Fibroblast of villous mesenchyme (primary cell): ENCODE measurements around the gene NEK6. TPM values are rescaled to one million over a fixed set of nuclear protein-coding genes. Genes with fewer than 3 reads are reported as not detected.

Source experiments
- DNase-seq: peaks from one replicate; pipeline ENCODE4 v3.0.0-alpha.2; 2010; ENCODE audit warnings: low read depth
- H3K4me3 ChIP-seq: 2 replicates; pipeline ENCODE4 v1.5.1; 2011; ENCODE audit warnings: low read depth, mild to moderate bottlenecking, low read length
- total RNA-seq: library from RNA; depleted of rRNA; stranded (reverse); fragments of >200 nt; gene quantifications from 2 replicates; pipeline ENCODE4 v1.2.3, GENCODE V29; 2012
- TF ChIP-seq, protein P1 (sequence below): IDR thresholded peaks from 2 replicates; pipeline ENCODE4 v1.5.1; 2012; ENCODE audit warnings: low read depth, mild to moderate bottlenecking, low read length; ENCODE audit not compliant: insufficient read depth

Gene NEK6
- total RNA-seq, 1 donor: 41.9 TPM

DNA sequence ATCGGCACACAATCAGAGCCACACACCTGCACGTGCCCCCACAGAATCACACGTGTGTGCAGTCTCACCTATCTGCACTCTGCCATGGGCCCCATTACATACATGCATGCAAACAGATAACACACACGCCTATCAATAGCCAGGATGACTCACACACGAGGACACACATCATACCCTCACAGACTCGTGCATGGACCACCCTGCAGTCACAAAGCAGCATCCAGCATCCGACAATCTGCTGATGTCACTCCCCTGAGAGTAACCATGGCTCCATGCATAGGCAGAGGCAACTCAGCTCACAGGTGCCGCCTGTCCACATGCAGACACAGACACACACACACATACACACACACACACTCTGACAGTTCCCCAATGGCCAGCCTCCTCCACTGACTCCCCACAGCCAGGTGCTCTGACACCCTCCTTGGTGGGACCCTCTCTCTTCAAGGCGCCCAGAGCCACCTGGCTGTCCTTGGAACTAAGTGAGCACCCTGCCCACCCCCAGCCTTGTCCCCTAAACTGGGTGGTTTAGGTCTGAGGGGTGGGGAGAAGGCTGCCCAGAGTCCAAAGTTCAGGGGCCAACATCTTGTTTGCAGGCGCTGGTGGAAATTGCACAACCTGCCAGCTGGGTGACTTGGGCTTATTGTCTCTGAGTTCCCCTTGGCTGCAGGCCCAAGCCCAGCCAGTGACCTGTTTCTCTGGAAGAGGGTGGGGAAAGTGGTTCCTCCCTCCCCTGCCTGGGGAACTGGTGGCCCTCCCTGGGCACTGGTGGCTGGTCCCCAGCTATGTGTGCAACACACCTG lies 34.6 kb upstream of the NEK6 start:
- DNase-seq: peak; percentile 65
- no peak overlapping the region for H3K4me3 ChIP-seq
- TF ChIP-seq, protein P1, sequence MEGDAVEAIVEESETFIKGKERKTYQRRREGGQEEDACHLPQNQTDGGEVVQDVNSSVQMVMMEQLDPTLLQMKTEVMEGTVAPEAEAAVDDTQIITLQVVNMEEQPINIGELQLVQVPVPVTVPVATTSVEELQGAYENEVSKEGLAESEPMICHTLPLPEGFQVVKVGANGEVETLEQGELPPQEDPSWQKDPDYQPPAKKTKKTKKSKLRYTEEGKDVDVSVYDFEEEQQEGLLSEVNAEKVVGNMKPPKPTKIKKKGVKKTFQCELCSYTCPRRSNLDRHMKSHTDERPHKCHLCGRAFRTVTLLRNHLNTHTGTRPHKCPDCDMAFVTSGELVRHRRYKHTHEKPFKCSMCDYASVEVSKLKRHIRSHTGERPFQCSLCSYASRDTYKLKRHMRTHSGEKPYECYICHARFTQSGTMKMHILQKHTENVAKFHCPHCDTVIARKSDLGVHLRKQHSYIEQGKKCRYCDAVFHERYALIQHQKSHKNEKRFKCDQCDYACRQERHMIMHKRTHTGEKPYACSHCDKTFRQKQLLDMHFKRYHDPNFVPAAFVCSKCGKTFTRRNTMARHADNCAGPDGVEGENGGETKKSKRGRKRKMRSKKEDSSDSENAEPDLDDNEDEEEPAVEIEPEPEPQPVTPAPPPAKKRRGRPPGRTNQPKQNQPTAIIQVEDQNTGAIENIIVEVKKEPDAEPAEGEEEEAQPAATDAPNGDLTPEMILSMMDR: no peak

DNA sequence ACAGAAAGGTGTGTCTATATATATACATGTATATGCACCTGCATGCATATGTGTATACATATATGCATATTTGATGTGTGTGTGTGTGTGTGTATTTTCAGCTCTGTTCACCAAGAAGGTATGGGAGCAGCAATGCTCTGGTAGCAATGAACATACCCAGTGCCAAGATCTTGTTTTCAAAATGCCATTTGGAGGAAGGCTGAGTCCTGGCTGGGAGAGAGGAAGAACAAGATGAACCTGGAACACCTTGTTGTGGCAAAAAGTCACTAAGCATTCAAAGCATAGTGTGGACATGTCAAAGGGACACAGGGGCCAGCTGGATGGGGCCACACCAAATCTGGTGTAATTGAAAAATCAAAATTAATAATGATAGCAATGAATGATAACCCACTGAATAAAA lies 31.8 kb upstream of the NEK6 start:
- H3K4me3 ChIP-seq: no peak overlapping the region
- TF ChIP-seq, protein P1: no peak
- DNase-seq: no peak

DNA sequence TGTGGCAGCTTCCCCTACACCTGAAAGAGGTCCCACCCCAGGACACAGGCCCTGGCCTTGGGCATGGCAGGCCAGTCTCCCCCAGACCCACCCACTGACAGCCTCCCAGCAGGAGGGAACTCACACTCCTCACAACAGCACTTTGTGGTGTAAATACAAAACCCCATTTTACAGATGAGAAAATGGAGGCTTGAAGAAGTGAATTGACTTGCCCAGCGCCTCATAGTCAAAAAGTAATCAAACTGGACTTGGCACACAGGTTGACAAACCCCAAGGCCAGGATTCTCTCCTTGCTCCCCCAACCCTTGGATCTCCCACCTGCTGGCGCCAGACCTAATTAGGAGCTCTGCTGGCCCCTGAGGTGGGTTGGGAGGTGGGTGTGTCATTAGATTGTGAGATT lies 29.2 kb upstream of the NEK6 start:
- H3K4me3 ChIP-seq: no peak overlapping the region
- TF ChIP-seq, protein P1: no peak
- DNase-seq: no peak

DNA sequence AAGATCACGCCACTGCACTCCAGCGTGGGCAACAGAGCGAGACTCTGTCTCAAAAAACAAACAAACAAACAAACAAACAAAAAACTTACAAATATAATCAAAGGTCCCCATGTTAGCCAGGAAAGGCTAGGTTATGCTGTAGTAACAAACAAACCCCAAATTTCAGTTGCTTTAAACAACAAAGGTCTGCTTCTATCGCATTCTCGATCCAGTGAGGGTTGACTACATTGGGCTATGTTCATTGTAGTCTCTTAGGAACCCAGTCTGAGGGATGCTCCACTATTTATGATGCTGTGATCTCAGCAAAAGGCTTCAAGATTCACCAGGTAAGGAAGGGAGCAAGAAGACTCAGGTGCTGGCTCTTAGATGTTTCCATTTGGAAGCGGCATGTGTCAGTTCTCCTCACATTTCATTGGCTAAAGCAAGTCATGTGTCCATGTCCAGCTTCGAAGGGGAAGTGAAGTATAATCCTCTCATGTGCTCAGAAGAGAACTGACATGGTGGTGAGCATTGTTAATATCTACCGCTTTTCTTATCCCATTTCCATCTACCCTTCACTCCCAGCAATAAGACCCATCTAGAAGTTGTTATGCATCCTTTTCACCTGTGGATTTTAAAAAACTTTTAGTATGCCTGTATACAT lies 26.5 kb upstream of the NEK6 start:
- no peak overlapping the region for H3K4me3 ChIP-seq
- TF ChIP-seq, protein P1: no peak
- DNase-seq: no peak

DNA sequence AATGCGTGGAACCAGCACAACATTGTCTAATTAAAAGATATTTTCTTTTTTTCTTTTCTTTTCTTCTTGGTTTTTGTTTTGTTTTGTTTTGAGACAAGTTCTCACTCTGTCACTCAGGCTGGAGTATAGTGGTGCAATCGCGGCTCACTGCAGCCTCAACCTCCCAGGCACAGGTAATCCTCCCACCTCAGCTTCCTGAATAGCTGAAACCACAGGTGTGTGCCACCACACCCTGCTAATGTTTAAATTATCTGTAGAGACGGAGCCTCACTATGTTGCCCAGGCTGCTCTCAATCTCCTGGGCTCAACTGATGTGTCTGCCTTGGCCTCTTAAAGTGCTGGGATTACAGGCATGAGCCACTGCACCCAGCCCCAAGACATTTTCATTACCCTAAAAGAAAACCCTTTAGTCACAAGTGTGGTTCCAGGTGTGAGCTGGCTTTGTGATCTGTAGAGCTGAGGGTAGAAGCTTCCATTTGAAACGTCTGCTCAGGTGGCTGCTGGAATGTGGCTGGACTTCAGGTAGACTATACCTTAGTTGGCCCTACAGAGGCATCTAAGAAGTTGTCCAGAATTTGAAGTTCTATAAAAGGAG lies 19.1 kb upstream of the NEK6 start:
- DNase-seq: no peak
- TF ChIP-seq, protein P1: no peak
- no peak overlapping the region for H3K4me3 ChIP-seq

DNA sequence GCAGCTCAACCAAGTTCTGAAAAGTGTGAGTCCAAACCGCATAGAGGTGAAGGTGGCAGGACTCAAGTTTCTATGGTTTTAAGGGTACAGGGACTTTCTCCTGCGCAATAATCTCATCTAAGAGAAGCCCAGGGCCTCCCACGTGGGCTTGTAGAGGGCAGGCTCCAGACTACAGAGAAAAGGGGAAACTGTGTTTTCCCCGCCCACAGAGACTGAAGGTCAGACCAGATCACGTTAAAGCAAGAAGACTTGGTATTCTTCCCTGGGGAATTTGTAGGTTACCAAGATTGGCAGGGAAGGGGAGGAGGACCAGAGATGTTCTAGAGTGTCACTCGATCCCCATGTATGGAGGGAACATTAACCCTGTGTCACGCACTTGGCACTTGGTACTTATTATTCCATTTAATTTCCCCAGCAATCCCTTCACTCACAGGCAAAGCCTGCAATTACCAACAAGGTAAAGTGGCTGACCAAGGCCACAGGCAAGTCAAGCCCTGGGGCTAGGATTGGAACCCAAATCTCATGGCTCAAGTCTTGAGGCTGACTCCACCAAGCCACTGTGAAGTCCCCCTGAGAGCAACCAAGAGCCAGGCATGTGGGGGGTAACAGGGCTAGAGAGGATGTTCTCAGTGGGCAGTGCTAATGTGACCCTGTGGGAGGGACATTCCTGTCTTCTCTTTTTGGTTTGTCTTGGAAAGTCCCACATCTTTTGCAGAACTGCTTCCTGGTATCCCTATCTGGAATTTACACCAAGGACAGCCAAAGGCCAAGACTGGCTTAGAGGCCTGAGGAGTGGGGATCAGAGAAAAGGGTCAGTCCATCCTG lies 18.3 kb upstream of the NEK6 start:
- DNase-seq: no peak
- TF ChIP-seq, protein P1: no peak
- no peak overlapping the region for H3K4me3 ChIP-seq
